Liver (tissue), 9 donors: Measurements from ENCODE around the gene ERN1. TPM values are rescaled to one million over a fixed set of nuclear protein-coding genes. Genes with fewer than 3 reads are reported as not detected.
A peak's percentile ranks its signal among the peaks of the same experiment; 100 is the strongest.

Experiments used
- DNase-seq: peaks from one replicate; pipeline ENCODE4 v3.0.0-alpha.2; 2017; ENCODE audit warnings: low spot score
- H3K27ac ChIP-seq, 2 donors: one replicate each; pipeline ENCODE4 v1.7.0; 2013; ENCODE audit warnings: inconsistent platforms in 2 of 2, low read length in 2 of 2, control low read depth in 1 of 2, low read depth in 1 of 2, mild to moderate bottlenecking in 1 of 2
- H3K27me3 ChIP-seq, 4 donors: one replicate each; pipeline versions ENCODE4 v1.6.1 to v1.7.0; 2013; ENCODE audit warnings: low read length in 3 of 4, inconsistent platforms in 1 of 4, mild to moderate bottlenecking in 1 of 4, moderate library complexity in 1 of 4; ENCODE audit not compliant: control insufficient read depth in 4 of 4, insufficient read depth in 4 of 4
- H3K36me3 ChIP-seq, 4 donors: one replicate each; pipeline versions ENCODE4 v1.6.1 to v1.7.0; 2013; ENCODE audit warnings: low read length in 3 of 4, mild to moderate bottlenecking in 3 of 4, low read depth in 1 of 4, moderate library complexity in 1 of 4; ENCODE audit not compliant: control insufficient read depth in 4 of 4, insufficient read depth in 3 of 4
- H3K4me1 ChIP-seq, 4 donors: one replicate each; pipeline versions ENCODE4 v1.6.1 to v1.7.0; 2013; ENCODE audit warnings: low read length in 3 of 4, mild to moderate bottlenecking in 3 of 4, moderate library complexity in 1 of 4; ENCODE audit not compliant: control insufficient read depth in 4 of 4, insufficient read depth in 4 of 4
- H3K4me3 ChIP-seq, 3 donors: one replicate each; pipeline versions ENCODE4 v1.6.1 to v1.7.0; 2013; ENCODE audit warnings: low read length in 3 of 3, control low read depth in 1 of 3, low read depth in 1 of 3, mild to moderate bottlenecking in 1 of 3
- H3K9ac ChIP-seq, 2 donors: one replicate each; pipeline ENCODE4 v1.7.0; 2013; ENCODE audit warnings: low read length in 2 of 2, mild to moderate bottlenecking in 2 of 2, moderate library complexity in 2 of 2, control low read depth in 1 of 2, low read depth in 1 of 2
- H3K9me3 ChIP-seq, 4 donors: one replicate each; pipeline versions ENCODE4 v1.6.1 to v1.7.0; 2013; ENCODE audit warnings: low read length in 3 of 4; ENCODE audit not compliant: control insufficient read depth in 4 of 4
- EGR1 ChIP-seq, 2 donors: IDR thresholded peaks; 2 replicates each; pipeline ENCODE4 v1.6.1; 2016 to 2018; ENCODE audit warnings: antibody characterized with exemption in 2 of 2, low read depth in 2 of 2
- FOXA1 ChIP-seq: IDR thresholded peaks from 2 replicates; pipeline ENCODE4 v1.6.1; 2016; ENCODE audit warnings: antibody characterized with exemption
- FOXA2 ChIP-seq: IDR thresholded peaks from 2 replicates; pipeline ENCODE4 v1.6.1; 2016; ENCODE audit warnings: antibody characterized with exemption
- GABPA ChIP-seq, 2 donors: IDR thresholded peaks in 1 of 2; conservative IDR thresholded peaks in 1 of 2; 2 replicates each; pipeline ENCODE4 v1.6.1; 2016; ENCODE audit warnings: antibody characterized with exemption in 2 of 2, mild to moderate bottlenecking in 1 of 2, moderate library complexity in 1 of 2
- HNF4A ChIP-seq, 2 donors: conservative IDR thresholded peaks; 2 replicates each; pipeline ENCODE4 v1.6.1; 2016; ENCODE audit warnings: antibody characterized with exemption in 2 of 2, mild to moderate bottlenecking in 2 of 2
- HNF4G ChIP-seq: IDR thresholded peaks from 2 replicates; pipeline ENCODE4 v1.6.1; 2016; ENCODE audit warnings: antibody characterized with exemption
- JUND ChIP-seq, 2 donors: IDR thresholded peaks; 2 replicates each; pipeline ENCODE4 v1.6.1; 2016; ENCODE audit warnings: antibody characterized with exemption in 2 of 2
- NR2F2 ChIP-seq: IDR thresholded peaks from 2 replicates; pipeline ENCODE4 v1.6.1; 2016; ENCODE audit warnings: antibody characterized with exemption
- RAD21 ChIP-seq, 2 donors: IDR thresholded peaks; 2 replicates each; pipeline ENCODE4 v1.6.1; 2016; ENCODE audit warnings: antibody characterized with exemption in 2 of 2, mild to moderate bottlenecking in 2 of 2
- RXRA ChIP-seq, 2 donors: IDR thresholded peaks; 2 replicates each; pipeline ENCODE4 v1.6.1; 2017 to 2018; ENCODE audit warnings: antibody characterized with exemption in 2 of 2, mild to moderate bottlenecking in 1 of 2
- SP1 ChIP-seq: IDR thresholded peaks from 2 replicates; pipeline ENCODE4 v1.6.1; 2018; ENCODE audit warnings: antibody characterized with exemption, mild to moderate bottlenecking
- TAF1 ChIP-seq: conservative IDR thresholded peaks from 2 replicates; pipeline ENCODE4 v1.6.1; 2016; ENCODE audit warnings: antibody characterized with exemption, mild to moderate bottlenecking
- YY1 ChIP-seq: IDR thresholded peaks from 2 replicates; pipeline ENCODE4 v1.6.1; 2016; ENCODE audit warnings: antibody characterized with exemption, mild to moderate bottlenecking
- WGBS: extraction: QIAGEN DNeasy Blood & Tissue Kit; methylation state at CpG from one replicate; pipeline ENCODE4 v1.1.7; 2013; 5-methylcytosine and 5-hydroxymethylcytosine counted together
- polyA plus RNA-seq, 2 donors: library from polyadenylated mRNA; stranded (reverse) in 1 of 2; unstranded in 1 of 2; fragments of 200-250 nt in 1 of 2; fragments of >200 nt in 1 of 2; fragmentation: Nextera tagmentation in 1 of 2; extraction: Ambion mirVana in 1 of 2; gene quantifications; one replicate each; pipeline versions ENCODE4 v1.2.1 to v1.2.3, GENCODE V29; 2013 to 2015
- total RNA-seq, 2 donors: library from RNA; depleted of rRNA; stranded (reverse); fragments of >200 nt; gene quantifications; one replicate each; pipeline ENCODE4 v1.2.3, GENCODE V29; 2014
- TF ChIP-seq, protein P1 (sequence below): IDR thresholded peaks from 2 replicates; pipeline ENCODE4 v1.6.1; 2016; ENCODE audit warnings: antibody characterized with exemption
- TF ChIP-seq, protein P2 (sequence below): IDR thresholded peaks from 2 replicates; pipeline ENCODE4 v1.6.1; 2016; ENCODE audit warnings: antibody characterized with exemption
- TF ChIP-seq, protein P3 (sequence below): IDR thresholded peaks from 2 replicates; pipeline ENCODE4 v1.6.1; 2016; ENCODE audit warnings: antibody characterized with exemption
- TF ChIP-seq, protein P4 (sequence below): IDR thresholded peaks from 2 replicates; pipeline ENCODE4 v1.6.1; 2016; ENCODE audit warnings: antibody characterized with exemption, mild to moderate bottlenecking
- TF ChIP-seq, protein P5 (sequence below): fragments of 150-350 bp; IDR thresholded peaks from 2 replicates; pipeline ENCODE4 v1.5.1; 2017; ENCODE audit warnings: improper control_type of control experiment, low read depth, low read length; ENCODE audit not compliant: missing input control
- donor health status: healthy.
- donor health status: healthy.
- donor health status: healthy.
- donor health status: healthy.
- donor health status: healthy.

The ERN1 gene
- total and polyA plus RNA-seq, 4 donors: 6.3 to 35.1 (median 14.9) TPM

DNA sequence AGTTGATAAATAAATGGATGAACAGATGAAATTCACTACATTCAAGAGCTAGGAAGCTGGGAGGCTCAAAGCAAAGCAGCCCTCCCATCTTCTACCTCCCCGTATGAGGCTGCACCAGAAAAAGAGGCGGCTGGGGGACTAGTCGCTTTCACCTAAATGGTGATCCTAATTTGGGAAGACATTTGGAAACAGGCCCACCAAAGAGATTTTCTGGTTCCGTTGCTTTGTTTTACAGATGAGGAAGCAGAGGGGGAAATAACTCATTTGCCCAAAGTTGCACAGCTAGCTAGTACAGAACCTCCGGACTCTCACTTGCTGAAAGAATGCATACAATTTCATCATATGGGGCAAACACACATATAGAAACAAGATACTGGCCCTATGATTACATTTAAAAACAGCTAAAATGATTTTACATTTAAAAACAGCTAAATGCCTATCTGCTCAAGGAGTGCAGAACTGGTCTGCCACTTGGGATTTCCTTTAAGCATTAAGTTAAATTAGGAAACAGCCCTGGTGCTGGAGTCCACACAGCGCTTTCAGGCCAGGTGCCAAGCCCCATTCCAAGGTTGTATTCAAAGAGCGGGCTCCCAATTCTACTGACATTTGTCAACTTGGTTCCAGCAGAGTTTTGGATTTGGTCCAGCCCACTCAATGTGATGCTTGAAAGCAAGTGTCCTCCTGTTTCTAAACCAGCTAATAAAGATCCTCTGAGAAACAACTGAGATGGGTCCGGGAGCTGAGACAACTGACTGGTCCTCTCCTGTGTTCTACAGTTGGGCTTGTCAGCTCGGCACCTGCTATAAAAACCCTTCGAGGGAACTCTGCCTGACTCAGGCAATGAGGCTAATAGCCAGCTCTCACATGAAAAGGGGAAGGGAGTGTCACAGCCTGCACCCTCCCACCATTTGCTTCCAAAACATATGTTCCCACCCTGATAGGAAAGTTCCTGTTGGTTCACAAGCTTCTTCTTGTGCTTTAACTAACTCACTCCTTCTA lies 11.7 kb downstream of the ERN1 start:
- Histone ChIP-seq H3K4me1 (peaks cover 24 to 54% (median 39%) of the 10 kb centered on the region in 4 donors), H3K27me3 (no peaks in the 10 kb centered on the region), H3K9ac (no peak overlapping the region), H3K27ac (peak overlapping the region in 1 of 2 donors; percentile 9), H3K9me3 (no peaks in the 10 kb centered on the region), H3K4me3 (no peak overlapping the region), H3K36me3 (peaks cover 0 to 2% (median 0%) of the 10 kb centered on the region in 4 donors)
- no peak for DNase-seq
- TF ChIP-seq, protein P1, sequence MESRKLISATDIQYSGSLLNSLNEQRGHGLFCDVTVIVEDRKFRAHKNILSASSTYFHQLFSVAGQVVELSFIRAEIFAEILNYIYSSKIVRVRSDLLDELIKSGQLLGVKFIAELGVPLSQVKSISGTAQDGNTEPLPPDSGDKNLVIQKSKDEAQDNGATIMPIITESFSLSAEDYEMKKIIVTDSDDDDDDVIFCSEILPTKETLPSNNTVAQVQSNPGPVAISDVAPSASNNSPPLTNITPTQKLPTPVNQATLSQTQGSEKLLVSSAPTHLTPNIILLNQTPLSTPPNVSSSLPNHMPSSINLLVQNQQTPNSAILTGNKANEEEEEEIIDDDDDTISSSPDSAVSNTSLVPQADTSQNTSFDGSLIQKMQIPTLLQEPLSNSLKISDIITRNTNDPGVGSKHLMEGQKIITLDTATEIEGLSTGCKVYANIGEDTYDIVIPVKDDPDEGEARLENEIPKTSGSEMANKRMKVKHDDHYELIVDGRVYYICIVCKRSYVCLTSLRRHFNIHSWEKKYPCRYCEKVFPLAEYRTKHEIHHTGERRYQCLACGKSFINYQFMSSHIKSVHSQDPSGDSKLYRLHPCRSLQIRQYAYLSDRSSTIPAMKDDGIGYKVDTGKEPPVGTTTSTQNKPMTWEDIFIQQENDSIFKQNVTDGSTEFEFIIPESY: no peak
- TF ChIP-seq HNF4A (conservative IDR thresholded peaks at IDR 0.05) (peak in 1 of 2 donors; percentile 12), YY1 (peak; percentile 18)
- 56% methylated on average over 10 of the region's 10 CpGs for WGBS

DNA sequence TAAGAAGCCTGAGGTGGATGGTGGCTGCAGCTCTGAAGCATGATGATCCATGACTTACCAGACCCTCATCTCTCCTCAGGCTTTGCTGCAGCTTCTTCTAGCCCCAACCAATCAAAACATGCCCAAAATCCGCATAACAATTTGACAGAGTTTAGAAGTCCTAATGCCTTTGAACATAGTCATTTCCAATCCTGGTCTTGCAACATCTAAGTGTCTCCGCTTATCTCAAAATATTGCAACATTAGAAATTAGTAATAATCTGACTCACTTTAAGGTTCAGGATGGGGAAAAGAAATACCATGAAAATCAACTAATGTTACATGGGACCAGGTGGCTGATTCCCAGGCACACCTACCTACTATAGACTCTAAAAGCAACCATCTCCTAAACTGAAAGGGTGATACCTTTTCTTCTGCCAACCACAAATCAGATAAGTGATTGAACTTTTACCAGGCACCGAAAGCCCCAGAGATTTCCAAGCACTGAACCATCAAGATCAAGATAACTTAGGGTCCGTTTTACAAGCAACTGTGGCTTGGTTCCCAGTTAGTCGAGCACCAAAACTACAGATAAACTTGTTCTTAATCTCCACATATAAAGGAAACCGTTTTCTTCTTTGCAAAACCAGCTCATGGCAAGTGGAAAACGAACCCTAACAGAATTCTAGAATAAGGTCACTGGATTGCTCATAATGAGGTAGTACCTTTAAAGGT lies 14.0 kb downstream of the ERN1 start:
- peaks cover 0 to 4% (median 0%) of the 10 kb centered on the region in 4 donors for H3K36me3 ChIP-seq
- no peak overlapping the region for H3K4me3 ChIP-seq
- H3K27me3 ChIP-seq: no peaks in the 10 kb centered on the region
- 35% methylated on average over 7 of the region's 7 CpGs for WGBS
- TF ChIP-seq TAF1: no peak
- peak; percentile 16 to 31 for TF ChIP-seq JUND (IDR thresholded peaks at IDR 0.05)
- TF ChIP-seq GABPA (IDR thresholded peaks at IDR 0.05 in 1 of 2, conservative IDR thresholded peaks at IDR 0.05 in 1 of 2): no peak
- TF ChIP-seq, protein P2, sequence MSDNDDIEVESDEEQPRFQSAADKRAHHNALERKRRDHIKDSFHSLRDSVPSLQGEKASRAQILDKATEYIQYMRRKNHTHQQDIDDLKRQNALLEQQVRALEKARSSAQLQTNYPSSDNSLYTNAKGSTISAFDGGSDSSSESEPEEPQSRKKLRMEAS: no peak
- peak; percentile 7 to 11 for TF ChIP-seq RAD21 (IDR thresholded peaks at IDR 0.05)
- no peak for TF ChIP-seq FOXA2
- no peak for TF ChIP-seq HNF4G
- TF ChIP-seq EGR1 (IDR thresholded peaks at IDR 0.05; ENCODE audit: low read depth in 2 of 2): no peak
- TF ChIP-seq SP1: no peak
- TF ChIP-seq, protein P1: no peak
- TF ChIP-seq YY1: no peak
- no peak for TF ChIP-seq NR2F2
- TF ChIP-seq, protein P3, sequence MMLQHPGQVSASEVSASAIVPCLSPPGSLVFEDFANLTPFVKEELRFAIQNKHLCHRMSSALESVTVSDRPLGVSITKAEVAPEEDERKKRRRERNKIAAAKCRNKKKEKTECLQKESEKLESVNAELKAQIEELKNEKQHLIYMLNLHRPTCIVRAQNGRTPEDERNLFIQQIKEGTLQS: no peak
- TF ChIP-seq, protein P4, sequence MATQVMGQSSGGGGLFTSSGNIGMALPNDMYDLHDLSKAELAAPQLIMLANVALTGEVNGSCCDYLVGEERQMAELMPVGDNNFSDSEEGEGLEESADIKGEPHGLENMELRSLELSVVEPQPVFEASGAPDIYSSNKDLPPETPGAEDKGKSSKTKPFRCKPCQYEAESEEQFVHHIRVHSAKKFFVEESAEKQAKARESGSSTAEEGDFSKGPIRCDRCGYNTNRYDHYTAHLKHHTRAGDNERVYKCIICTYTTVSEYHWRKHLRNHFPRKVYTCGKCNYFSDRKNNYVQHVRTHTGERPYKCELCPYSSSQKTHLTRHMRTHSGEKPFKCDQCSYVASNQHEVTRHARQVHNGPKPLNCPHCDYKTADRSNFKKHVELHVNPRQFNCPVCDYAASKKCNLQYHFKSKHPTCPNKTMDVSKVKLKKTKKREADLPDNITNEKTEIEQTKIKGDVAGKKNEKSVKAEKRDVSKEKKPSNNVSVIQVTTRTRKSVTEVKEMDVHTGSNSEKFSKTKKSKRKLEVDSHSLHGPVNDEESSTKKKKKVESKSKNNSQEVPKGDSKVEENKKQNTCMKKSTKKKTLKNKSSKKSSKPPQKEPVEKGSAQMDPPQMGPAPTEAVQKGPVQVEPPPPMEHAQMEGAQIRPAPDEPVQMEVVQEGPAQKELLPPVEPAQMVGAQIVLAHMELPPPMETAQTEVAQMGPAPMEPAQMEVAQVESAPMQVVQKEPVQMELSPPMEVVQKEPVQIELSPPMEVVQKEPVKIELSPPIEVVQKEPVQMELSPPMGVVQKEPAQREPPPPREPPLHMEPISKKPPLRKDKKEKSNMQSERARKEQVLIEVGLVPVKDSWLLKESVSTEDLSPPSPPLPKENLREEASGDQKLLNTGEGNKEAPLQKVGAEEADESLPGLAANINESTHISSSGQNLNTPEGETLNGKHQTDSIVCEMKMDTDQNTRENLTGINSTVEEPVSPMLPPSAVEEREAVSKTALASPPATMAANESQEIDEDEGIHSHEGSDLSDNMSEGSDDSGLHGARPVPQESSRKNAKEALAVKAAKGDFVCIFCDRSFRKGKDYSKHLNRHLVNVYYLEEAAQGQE: no peak
- TF ChIP-seq HNF4A (conservative IDR thresholded peaks at IDR 0.05): peak; percentile 35 to 36
- TF ChIP-seq, protein P5, sequence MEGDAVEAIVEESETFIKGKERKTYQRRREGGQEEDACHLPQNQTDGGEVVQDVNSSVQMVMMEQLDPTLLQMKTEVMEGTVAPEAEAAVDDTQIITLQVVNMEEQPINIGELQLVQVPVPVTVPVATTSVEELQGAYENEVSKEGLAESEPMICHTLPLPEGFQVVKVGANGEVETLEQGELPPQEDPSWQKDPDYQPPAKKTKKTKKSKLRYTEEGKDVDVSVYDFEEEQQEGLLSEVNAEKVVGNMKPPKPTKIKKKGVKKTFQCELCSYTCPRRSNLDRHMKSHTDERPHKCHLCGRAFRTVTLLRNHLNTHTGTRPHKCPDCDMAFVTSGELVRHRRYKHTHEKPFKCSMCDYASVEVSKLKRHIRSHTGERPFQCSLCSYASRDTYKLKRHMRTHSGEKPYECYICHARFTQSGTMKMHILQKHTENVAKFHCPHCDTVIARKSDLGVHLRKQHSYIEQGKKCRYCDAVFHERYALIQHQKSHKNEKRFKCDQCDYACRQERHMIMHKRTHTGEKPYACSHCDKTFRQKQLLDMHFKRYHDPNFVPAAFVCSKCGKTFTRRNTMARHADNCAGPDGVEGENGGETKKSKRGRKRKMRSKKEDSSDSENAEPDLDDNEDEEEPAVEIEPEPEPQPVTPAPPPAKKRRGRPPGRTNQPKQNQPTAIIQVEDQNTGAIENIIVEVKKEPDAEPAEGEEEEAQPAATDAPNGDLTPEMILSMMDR: no peak
- peak; percentile 12 to 49 for TF ChIP-seq RXRA (IDR thresholded peaks at IDR 0.05)
- no peak for TF ChIP-seq FOXA1
- no peaks in the 10 kb centered on the region for H3K9me3 ChIP-seq
- peak overlapping the region; percentile 49 to 64 for H3K27ac ChIP-seq
- peaks cover 11 to 38% (median 26%) of the 10 kb centered on the region in 4 donors for H3K4me1 ChIP-seq
- no peak overlapping the region for H3K9ac ChIP-seq
- DNase-seq: no peak
